ENCODE results near the gene DHRS7C.

Gene DHRS7C

GRCh38 chr17:9790889-9791876 lies at the start of gene DHRS7C:
TSS of gene DHRS7C (minus strand) at chr17:9791592. CDS start at chr17:9791284, 308 bp downstream.
- DNase-seq (ENCODE audit: low read depth), result no peak

GRCh38 chr17:9839433-9839832 lies 48.0 kb upstream of the DHRS7C start:
- no peak for DNase-seq (ENCODE audit: low read depth)

- DNase-seq (ENCODE audit: low read depth), result no peak
Measured at GRCh38 chr17:9837551-9838471, 46.4 kb upstream of the DHRS7C start.

GRCh38 chr17:9833922-9834321 lies 42.5 kb upstream of the DHRS7C start:
- no peak for DNase-seq (ENCODE audit: low read depth)

- DNase-seq (ENCODE audit: low read depth), result no peak
Measured at GRCh38 chr17:9830711-9831110, 39.3 kb upstream of the DHRS7C start.

- no peak for DNase-seq (ENCODE audit: low read depth)
Measured at GRCh38 chr17:9829343-9829742, 38.0 kb upstream of the DHRS7C start.

GRCh38 chr17:9828296-9829295 lies 37.2 kb upstream of the DHRS7C start:
- no peak for DNase-seq (ENCODE audit: low read depth)

GRCh38 chr17:9825641-9826150 lies 34.3 kb upstream of the DHRS7C start, which contains the start of gene GLP2R:
TSS of gene GLP2R (plus strand) at chr17:9825924. CDS start at chr17:9826064, 140 bp downstream.
- no peak for DNase-seq (ENCODE audit: low read depth)

GRCh38 chr17:9824797-9825338 lies 33.5 kb upstream of the DHRS7C start:
- DNase-seq (ENCODE audit: low read depth), result no peak

GRCh38 chr17:9824094-9824493 lies 32.7 kb upstream of the DHRS7C start:
- no peak for DNase-seq (ENCODE audit: low read depth)

GRCh38 chr17:9821921-9822320 lies 30.5 kb upstream of the DHRS7C start, which contains the start of gene GSG1L2:
TSS of gene GSG1L2 (minus strand) at chr17:9822079. CDS start at chr17:9822071, 8 bp downstream.
- DNase-seq (ENCODE audit: low read depth), result no peak

GRCh38 chr17:9820448-9820847 lies 29.1 kb upstream of the DHRS7C start:
- no peak for DNase-seq (ENCODE audit: low read depth)

- no peak for DNase-seq (ENCODE audit: low read depth)
Measured at GRCh38 chr17:9818760-9819159, 27.4 kb upstream of the DHRS7C start.

- DNase-seq (ENCODE audit: low read depth), result no peak
Measured at GRCh38 chr17:9817086-9817485, 25.7 kb upstream of the DHRS7C start.

- DNase-seq (ENCODE audit: low read depth), result no peak
Measured at GRCh38 chr17:9816472-9816871, 25.1 kb upstream of the DHRS7C start.

- DNase-seq (ENCODE audit: low read depth), result no peak
Measured at GRCh38 chr17:9814337-9814945, 23.0 kb upstream of the DHRS7C start.

- DNase-seq (ENCODE audit: low read depth), result no peak
Measured at GRCh38 chr17:9813166-9813565, 21.8 kb upstream of the DHRS7C start.

- DNase-seq (ENCODE audit: low read depth), result no peak
Measured at GRCh38 chr17:9811537-9811936, 20.1 kb upstream of the DHRS7C start.

GRCh38 chr17:9811086-9811485 lies 19.7 kb upstream of the DHRS7C start:
- DNase-seq (ENCODE audit: low read depth), result no peak
